A549 (cell line): ENCODE measurements around the gene BHLHE23. TPM values are rescaled to one million over a fixed set of nuclear protein-coding genes. Genes with fewer than 3 reads are reported as not detected.

Experiments used
- ATAC-seq, 2 experiments: fragments of 200-7000 bp in 1 of 2; fragments of >200 bp in 1 of 2; cut with Nextera tagmentation in 1 of 2; cut with Tn5 transposase in 1 of 2; 3 replicates each; pipeline versions ENCODE4 v1.8.0 to v1.9.1; 2018 to 2020; ENCODE audit warnings: mild to moderate bottlenecking in 1 of 2, moderate library complexity in 1 of 2
- CTCF ChIA-PET: fragments of 300-600 bp; sonication (Branson Sonifier 250); formaldehyde crosslinking; extraction: SDS; loops from one replicate; lab custom pipeline; 2021; ENCODE audit warnings: antibody characterized with exemption, inconsistent platforms; lab: Yijun Ruan, JAX
- POLR2A ChIA-PET: fragments of 350-600 bp; formaldehyde crosslinking; extraction: SDS; loops from one replicate; lab custom pipeline; 2021; ENCODE audit warnings: antibody characterized with exemption, inconsistent platforms; lab: Yijun Ruan, JAX
- DNase-seq, 2 experiments: peaks; one replicate each; pipeline versions ENCODE4 v3.0.0 to v3.0.0-alpha.2; 2011 to 2016; ENCODE audit warnings: low read depth in 1 of 2, low spot score in 1 of 2
- FAIRE-seq: peaks from 2 replicates; lab custom pipeline; 2011; peaks lifted over from hg19 to GRCh38; lab: Jason Lieb, UNC
- H3K27ac ChIP-seq, 2 experiments: fragments of >200 bp; sonication (Bioruptor Twin); formaldehyde crosslinking; 3 replicates each; pipeline ENCODE4 v1.5.1; 2016 to 2017
- H3K4me1 ChIP-seq: fragments of >200 bp; sonication (Bioruptor Twin); formaldehyde crosslinking; 3 replicates; pipeline ENCODE4 v1.6.1; 2016
- H3K4me2 ChIP-seq: fragments of >200 bp; sonication (Bioruptor Twin); formaldehyde crosslinking; 3 replicates; pipeline ENCODE4 v1.6.1; 2016
- H3K4me3 ChIP-seq: fragments of >200 bp; sonication (Bioruptor Twin); formaldehyde crosslinking; 3 replicates; pipeline ENCODE4 v1.5.1; 2016
- H3K9me3 ChIP-seq: fragments of >200 bp; sonication (Bioruptor Twin); formaldehyde crosslinking; 3 replicates; pipeline ENCODE4 v1.6.1; 2016
- CHD4 ChIP-seq: fragments of 200-600 bp; sonication (generic); IDR thresholded peaks from 2 replicates; pipeline ENCODE4 v1.6.1; 2016; ENCODE audit warnings: antibody characterized with exemption, mild to moderate bottlenecking, borderline replicate concordance
- EHF ChIP-seq: fragments of 250-450 bp; sonication (Bioruptor Pico); IDR thresholded peaks from 2 replicates; pipeline ENCODE4 v1.5.0; 2020; ENCODE audit warnings: mild to moderate bottlenecking
- EP300 ChIP-seq, 2 experiments: fragments of >200 bp; sonication (Bioruptor Twin); formaldehyde crosslinking; IDR thresholded peaks; 2 replicates in 1 of 2; 3 replicates in 1 of 2; pipeline ENCODE4 v1.6.1; 2016 to 2017
- ESRRA ChIP-seq: fragments of 150-350 bp; IDR thresholded peaks from 2 replicates; pipeline ENCODE4 v1.6.1; 2014; ENCODE audit warnings: mild to moderate bottlenecking, low read length, borderline replicate concordance
- FOSB ChIP-seq: fragments of 250-450 bp; sonication (Bioruptor Pico); IDR thresholded peaks from 2 replicates; pipeline ENCODE4 v1.5.0; 2020; ENCODE audit warnings: mild to moderate bottlenecking, moderate library complexity
- HDAC2 ChIP-seq: fragments of 200-600 bp; sonication (generic); IDR thresholded peaks from 2 replicates; pipeline ENCODE4 v1.6.1; 2016
- HOXA7 ChIP-seq: fragments of 250-450 bp; sonication (Bioruptor Pico); IDR thresholded peaks from 2 replicates; pipeline ENCODE4 v1.5.0; 2020; ENCODE audit warnings: mild to moderate bottlenecking, moderate library complexity
- KDM1A ChIP-seq: fragments of 200-600 bp; sonication (generic); IDR thresholded peaks from 2 replicates; pipeline ENCODE4 v1.6.1; 2016; ENCODE audit warnings: low read depth, mild to moderate bottlenecking
- NFE2L2 ChIP-seq: fragments of 150-350 bp; conservative IDR thresholded peaks from 2 replicates; pipeline ENCODE4 v1.6.1; 2014; ENCODE audit warnings: low read length
- PHF8 ChIP-seq: fragments of 200-600 bp; sonication (generic); IDR thresholded peaks from 2 replicates; pipeline ENCODE4 v1.6.1; 2016; ENCODE audit warnings: low read depth, mild to moderate bottlenecking, antibody characterized with exemption, moderate library complexity, borderline replicate concordance
- POLR2A ChIP-seq: IDR thresholded peaks from 2 replicates; pipeline ENCODE4 v1.6.1; 2012; ENCODE audit warnings: mild to moderate bottlenecking, low read length
- SREBF2 ChIP-seq: fragments of 450-650 bp; IDR thresholded peaks from 2 replicates; pipeline ENCODE4 v1.6.1; 2014; ENCODE audit warnings: mild to moderate bottlenecking, moderate library complexity
- TFCP2L1 ChIP-seq: fragments of 250-450 bp; sonication (Bioruptor Pico); IDR thresholded peaks from 2 replicates; pipeline ENCODE4 v1.5.0; 2021; ENCODE audit warnings: mild to moderate bottlenecking
- TP53 ChIP-seq: fragments of 250-450 bp; sonication (Bioruptor Pico); IDR thresholded peaks from 2 replicates; pipeline ENCODE4 v1.5.0; 2021; ENCODE audit warnings: mild to moderate bottlenecking, moderate library complexity
- ZC3H11A ChIP-seq: fragments of 450-650 bp; IDR thresholded peaks from 2 replicates; pipeline ENCODE4 v1.6.1; 2014; ENCODE audit warnings: antibody characterized with exemption, mild to moderate bottlenecking
- WGBS: methylation state at CpG from one replicate; pipeline ENCODE4 v1.1.6; 2017; ENCODE audit errors: missing lambda C conversion rate; 5-methylcytosine and 5-hydroxymethylcytosine counted together
- polyA plus RNA-seq, 4 experiments: library from polyadenylated mRNA; depleted of rRNA in 3 of 4; stranded (reverse); fragments of >200 nt; fragmentation: RNase III in 1 of 4; extraction: RNeasy Plus Mini Kit Qiagen cat#74134 plus additional on column Dnase treatment in 1 of 4; gene quantifications; 2 replicates in 3 of 4; 3 replicates in 1 of 4; pipeline ENCODE4 v1.2.3, GENCODE V29; 2011 to 2017
- TF ChIP-seq, protein P1 (sequence below): fragments of 250-450 bp; sonication (Bioruptor Pico); IDR thresholded peaks from 2 replicates; pipeline ENCODE4 v1.5.0; 2021; ENCODE audit warnings: mild to moderate bottlenecking, moderate library complexity, borderline replicate concordance
- TF ChIP-seq, protein P2 (sequence below): fragments of >200 bp; sonication (Bioruptor Twin); formaldehyde crosslinking; IDR thresholded peaks from 3 replicates; pipeline ENCODE4 v1.5.1; 2016
- TF ChIP-seq, protein P3 (sequence below): fragments of 450-650 bp; IDR thresholded peaks from 2 replicates; pipeline ENCODE4 v1.6.1; 2014; ENCODE audit warnings: antibody characterized with exemption
- TF ChIP-seq, protein P4 (sequence below): fragments of 150-350 bp; IDR thresholded peaks from 2 replicates; pipeline ENCODE4 v1.6.1; 2014; ENCODE audit warnings: low read depth, mild to moderate bottlenecking, low read length
- TF ChIP-seq, protein P5 (sequence below): IDR thresholded peaks from 2 replicates; pipeline ENCODE4 v1.6.1; 2012

Gene BHLHE23
- polyA plus RNA-seq, 2 of the 4 experiments (the other 2 are of a cell fraction) = not detected

DNA sequence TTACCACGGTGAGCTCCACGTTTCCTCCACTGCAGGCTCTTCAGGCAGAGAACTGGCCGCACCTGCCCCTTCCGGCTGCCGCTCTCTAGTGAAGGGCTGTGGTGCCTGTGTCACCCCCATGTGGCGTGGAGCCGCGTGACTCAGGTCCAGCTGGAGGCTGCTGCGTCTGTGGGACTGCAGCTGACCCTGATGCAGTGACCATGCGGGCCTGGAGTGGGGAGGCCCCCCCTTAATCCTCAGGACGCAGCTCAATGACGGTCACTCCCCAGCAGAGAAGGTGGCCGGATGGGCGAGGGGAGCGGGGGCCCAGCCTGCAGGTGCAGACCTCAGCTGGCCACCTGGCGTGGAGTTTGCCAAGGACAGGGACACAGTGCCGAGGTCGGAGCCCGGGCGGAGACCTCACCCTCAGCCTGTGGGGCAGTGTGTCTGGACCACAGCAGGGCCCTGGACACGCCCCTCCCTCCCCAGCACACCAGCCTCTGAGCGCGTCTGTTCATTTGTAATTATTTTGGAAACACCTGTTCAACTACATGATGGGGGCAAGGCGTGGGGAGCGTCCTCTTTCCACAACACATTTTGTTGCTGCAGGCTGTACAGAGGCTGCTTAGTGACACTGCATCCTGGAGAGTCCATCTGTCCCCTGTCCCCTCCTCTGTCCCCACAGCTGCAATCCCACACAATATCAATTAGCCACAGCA is 10.7 kb downstream of the BHLHE23 start:
- Histone ChIP-seq H3K4me2 (no peak overlapping the region), H3K9me3 (no peaks in the 10 kb centered on the region), H3K4me3 (no peak overlapping the region), H3K4me1 (no peaks in the 10 kb centered on the region), H3K27ac (no peak overlapping the region)
- TF ChIP-seq POLR2A (no peak), NFE2L2 (no peak), KDM1A (no peak), TP53 (CRISPR knock-in tag) (no peak), HDAC2 (no peak)
- DNase-seq (no peak), FAIRE-seq (no peak), ATAC-seq (no peak)
- POLR2A ChIA-PET = no interaction called here
- WGBS = 48% methylated on average over 20 of the region's 25 CpGs
- CTCF ChIA-PET = interaction anchor here (7.5 kb wide), 1 partner anchor 13 kb away, joined by 44 read pairs; no protein-coding TSS in a partner anchor

DNA sequence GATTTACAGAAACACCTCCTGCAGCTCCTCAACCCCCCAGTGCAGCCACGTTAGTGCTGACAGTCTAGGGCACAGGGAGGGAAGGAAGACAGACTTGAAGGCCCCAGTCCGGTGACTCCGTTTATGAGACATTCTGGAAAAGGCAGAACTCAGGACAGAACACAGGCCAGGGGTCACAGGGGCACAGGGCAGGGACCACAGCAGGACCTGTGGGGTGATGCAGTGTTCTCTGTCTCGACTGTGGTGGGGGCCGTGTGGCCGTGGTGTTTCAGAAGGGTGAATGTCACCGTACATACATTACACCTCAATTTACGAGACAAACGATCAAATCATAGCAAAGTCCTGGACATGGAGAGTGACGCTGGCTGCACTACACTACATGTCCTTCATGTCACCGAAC is 11.3 kb downstream of the BHLHE23 start:
- DNase-seq (no peak), FAIRE-seq (no peak), ATAC-seq (no peak)
- ChIA-PET CTCF (interaction anchor here (7.5 kb wide), 1 partner anchor 14 kb away, joined by 44 read pairs; no protein-coding TSS in a partner anchor), POLR2A (no interaction called here)
- 44% methylated on average over 11 of the region's 11 CpGs for WGBS
- TF ChIP-seq ZC3H11A = no peak
- H3K27ac ChIP-seq = no peak overlapping the region
- H3K4me3 ChIP-seq = no peak overlapping the region
- H3K4me1 ChIP-seq = no peaks in the 10 kb centered on the region
- H3K9me3 ChIP-seq = no peaks in the 10 kb centered on the region
- no peak overlapping the region for H3K4me2 ChIP-seq

DNA sequence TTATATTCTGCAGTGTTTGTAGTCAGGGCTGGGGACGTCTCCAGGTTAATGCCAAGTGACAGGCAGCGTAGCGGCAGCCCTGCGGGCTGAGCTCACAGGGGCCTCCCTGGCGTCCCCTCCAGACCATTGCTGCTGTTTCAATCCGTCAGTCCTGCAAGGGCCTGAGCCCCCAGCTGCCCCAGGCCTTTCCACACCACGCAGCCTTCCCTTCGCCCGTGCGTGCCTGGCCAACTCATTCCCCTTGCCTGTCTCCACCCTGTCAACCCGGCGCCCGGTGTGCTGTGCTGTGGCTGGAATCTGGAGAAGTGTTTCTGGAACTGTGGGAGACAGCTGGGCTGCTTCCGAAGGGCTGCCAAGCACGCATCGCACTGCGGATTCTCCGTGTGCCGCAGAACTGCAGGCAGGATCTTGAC is 11.9 kb downstream of the BHLHE23 start:
- POLR2A ChIA-PET = no interaction called here
- no peak for DNase-seq
- WGBS = 76% methylated on average over 19 of the region's 19 CpGs
- TF ChIP-seq PHF8 (no peak), ESRRA (no peak), TP53 (CRISPR knock-in tag) (no peak), CHD4 (no peak), TFCP2L1 (CRISPR knock-in tag) (no peak), KDM1A (no peak), SREBF2 (no peak), HDAC2 (no peak)
- TF ChIP-seq, protein P1, sequence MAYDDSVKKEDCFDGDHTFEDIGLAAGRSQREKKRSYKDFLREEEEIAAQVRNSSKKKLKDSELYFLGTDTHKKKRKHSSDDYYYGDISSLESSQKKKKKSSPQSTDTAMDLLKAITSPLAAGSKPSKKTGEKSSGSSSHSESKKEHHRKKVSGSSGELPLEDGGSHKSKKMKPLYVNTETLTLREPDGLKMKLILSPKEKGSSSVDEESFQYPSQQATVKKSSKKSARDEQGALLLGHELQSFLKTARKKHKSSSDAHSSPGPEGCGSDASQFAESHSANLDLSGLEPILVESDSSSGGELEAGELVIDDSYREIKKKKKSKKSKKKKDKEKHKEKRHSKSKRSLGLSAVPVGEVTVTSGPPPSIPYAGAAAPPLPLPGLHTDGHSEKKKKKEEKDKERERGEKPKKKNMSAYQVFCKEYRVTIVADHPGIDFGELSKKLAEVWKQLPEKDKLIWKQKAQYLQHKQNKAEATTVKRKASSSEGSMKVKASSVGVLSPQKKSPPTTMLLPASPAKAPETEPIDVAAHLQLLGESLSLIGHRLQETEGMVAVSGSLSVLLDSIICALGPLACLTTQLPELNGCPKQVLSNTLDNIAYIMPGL (CRISPR knock-in tag) = no peak
- TF ChIP-seq, protein P2, sequence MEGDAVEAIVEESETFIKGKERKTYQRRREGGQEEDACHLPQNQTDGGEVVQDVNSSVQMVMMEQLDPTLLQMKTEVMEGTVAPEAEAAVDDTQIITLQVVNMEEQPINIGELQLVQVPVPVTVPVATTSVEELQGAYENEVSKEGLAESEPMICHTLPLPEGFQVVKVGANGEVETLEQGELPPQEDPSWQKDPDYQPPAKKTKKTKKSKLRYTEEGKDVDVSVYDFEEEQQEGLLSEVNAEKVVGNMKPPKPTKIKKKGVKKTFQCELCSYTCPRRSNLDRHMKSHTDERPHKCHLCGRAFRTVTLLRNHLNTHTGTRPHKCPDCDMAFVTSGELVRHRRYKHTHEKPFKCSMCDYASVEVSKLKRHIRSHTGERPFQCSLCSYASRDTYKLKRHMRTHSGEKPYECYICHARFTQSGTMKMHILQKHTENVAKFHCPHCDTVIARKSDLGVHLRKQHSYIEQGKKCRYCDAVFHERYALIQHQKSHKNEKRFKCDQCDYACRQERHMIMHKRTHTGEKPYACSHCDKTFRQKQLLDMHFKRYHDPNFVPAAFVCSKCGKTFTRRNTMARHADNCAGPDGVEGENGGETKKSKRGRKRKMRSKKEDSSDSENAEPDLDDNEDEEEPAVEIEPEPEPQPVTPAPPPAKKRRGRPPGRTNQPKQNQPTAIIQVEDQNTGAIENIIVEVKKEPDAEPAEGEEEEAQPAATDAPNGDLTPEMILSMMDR = no peak
- Histone ChIP-seq H3K9me3 (no peaks in the 10 kb centered on the region), H3K4me3 (no peak overlapping the region), H3K4me1 (no peaks in the 10 kb centered on the region), H3K27ac (no peak overlapping the region), H3K4me2 (no peak overlapping the region)
- CTCF ChIA-PET = interaction anchor here (7.5 kb wide), 1 partner anchor 14 kb away, joined by 44 read pairs; no protein-coding TSS in a partner anchor
- ATAC-seq = no peak
- no peak for FAIRE-seq

DNA sequence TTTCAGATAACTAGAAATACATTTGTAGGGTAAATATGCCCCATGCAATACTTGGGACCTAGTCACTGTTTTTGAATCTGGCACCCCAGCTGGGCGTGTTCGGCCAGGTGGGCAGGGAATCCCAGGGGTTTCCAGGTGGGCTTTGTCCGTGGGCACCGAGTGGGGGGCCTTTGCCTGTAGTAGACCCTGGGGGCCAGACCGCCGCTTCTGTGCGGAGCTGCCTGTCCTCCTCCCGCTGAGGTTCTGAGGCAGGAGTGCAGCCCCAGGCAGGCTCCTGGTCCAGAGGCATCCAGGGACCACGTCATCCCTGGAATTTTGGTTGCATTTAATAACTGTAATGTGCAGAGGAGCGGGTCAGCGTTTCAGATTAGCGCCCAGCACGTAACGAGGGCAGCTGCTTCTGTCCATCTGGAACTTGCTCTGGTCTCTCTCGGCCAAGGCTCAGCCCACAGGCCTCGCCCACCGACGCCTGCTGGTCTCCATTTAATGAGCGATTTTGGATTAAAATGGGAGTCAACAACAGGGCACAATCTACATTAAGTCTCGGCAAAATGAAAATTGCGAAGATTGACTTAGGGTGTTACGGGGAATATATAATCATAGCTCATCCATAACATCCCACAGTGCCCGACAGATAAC is 12.8 kb downstream of the BHLHE23 start:
- H3K9me3 ChIP-seq = no peaks in the 10 kb centered on the region
- FAIRE-seq (no peak), DNase-seq (no peak), ATAC-seq (no peak)
- no peak overlapping the region for H3K27ac ChIP-seq
- no peaks in the 10 kb centered on the region for H3K4me1 ChIP-seq
- TF ChIP-seq KDM1A = no peak
- TF ChIP-seq, protein P3, sequence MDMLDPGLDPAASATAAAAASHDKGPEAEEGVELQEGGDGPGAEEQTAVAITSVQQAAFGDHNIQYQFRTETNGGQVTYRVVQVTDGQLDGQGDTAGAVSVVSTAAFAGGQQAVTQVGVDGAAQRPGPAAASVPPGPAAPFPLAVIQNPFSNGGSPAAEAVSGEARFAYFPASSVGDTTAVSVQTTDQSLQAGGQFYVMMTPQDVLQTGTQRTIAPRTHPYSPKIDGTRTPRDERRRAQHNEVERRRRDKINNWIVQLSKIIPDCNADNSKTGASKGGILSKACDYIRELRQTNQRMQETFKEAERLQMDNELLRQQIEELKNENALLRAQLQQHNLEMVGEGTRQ = no peak
- no peak for TF ChIP-seq PHF8
- no peak for TF ChIP-seq EP300 (IDR thresholded peaks at IDR 0.05)
- TF ChIP-seq TP53 (CRISPR knock-in tag) = no peak
- TF ChIP-seq, protein P4, sequence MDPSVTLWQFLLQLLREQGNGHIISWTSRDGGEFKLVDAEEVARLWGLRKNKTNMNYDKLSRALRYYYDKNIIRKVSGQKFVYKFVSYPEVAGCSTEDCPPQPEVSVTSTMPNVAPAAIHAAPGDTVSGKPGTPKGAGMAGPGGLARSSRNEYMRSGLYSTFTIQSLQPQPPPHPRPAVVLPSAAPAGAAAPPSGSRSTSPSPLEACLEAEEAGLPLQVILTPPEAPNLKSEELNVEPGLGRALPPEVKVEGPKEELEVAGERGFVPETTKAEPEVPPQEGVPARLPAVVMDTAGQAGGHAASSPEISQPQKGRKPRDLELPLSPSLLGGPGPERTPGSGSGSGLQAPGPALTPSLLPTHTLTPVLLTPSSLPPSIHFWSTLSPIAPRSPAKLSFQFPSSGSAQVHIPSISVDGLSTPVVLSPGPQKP = no peak
- TF ChIP-seq FOSB (CRISPR knock-in tag) = no peak
- no peak for TF ChIP-seq EHF (CRISPR knock-in tag)
- TF ChIP-seq, protein P5, sequence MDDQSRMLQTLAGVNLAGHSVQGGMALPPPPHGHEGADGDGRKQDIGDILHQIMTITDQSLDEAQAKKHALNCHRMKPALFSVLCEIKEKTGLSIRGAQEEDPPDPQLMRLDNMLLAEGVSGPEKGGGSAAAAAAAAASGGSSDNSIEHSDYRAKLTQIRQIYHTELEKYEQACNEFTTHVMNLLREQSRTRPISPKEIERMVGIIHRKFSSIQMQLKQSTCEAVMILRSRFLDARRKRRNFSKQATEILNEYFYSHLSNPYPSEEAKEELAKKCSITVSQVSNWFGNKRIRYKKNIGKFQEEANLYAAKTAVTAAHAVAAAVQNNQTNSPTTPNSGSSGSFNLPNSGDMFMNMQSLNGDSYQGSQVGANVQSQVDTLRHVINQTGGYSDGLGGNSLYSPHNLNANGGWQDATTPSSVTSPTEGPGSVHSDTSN = no peak
- TF ChIP-seq HOXA7 = no peak
- H3K4me3 ChIP-seq = no peak overlapping the region
- no peak overlapping the region for H3K4me2 ChIP-seq
- WGBS = 63% methylated on average over 21 of the region's 23 CpGs
- ChIA-PET CTCF (interaction anchor here (0.9 to 7.5 kb wide), 2 partner anchors 15 to 19 kb away, joined by 3 to 44 read pairs; no protein-coding TSS in a partner anchor), POLR2A (no interaction called here)
